PC-9 (cell line): ENCODE data around the gene RPGRIP1L.

Experiments used
- CTCF ChIP-seq: fragments of 200-600 bp; sonication (generic); conservative IDR thresholded peaks from 2 replicates; pipeline ENCODE4 v1.6.1; 2017; ENCODE audit warnings: mixed run types, antibody characterized with exemption, mild to moderate bottlenecking, moderate library complexity
- EZH2 ChIP-seq: fragments of 200-600 bp; sonication (generic); IDR thresholded peaks from 2 replicates; pipeline ENCODE4 v1.8.0; 2017; ENCODE audit warnings: antibody characterized with exemption, low read depth

GRCh38 chr16:53730693-53731092, 27.0 kb upstream of the RPGRIP1L start:
- TF ChIP-seq CTCF: no peak
- TF ChIP-seq EZH2: no peak
